Keratinocyte (primary cell): ENCODE data around the gene TMEM163.

ENCODE experiments used
- EZH2 ChIP-seq: IDR thresholded peaks from one replicate; pipeline ENCODE4 v1.6.1; 2012; ENCODE audit warnings: inconsistent platforms, mild to moderate bottlenecking, low read length, moderate library complexity
- TF ChIP-seq, protein P1 (sequence below), 3 experiments: IDR thresholded peaks in 1 of 3; conservative IDR thresholded peaks in 1 of 3; optimal IDR thresholded peaks in 1 of 3; 2 replicates in 2 of 3; 3 replicates in 1 of 3; pipeline versions ENCODE3 to v1.5.1; 2011; ENCODE audit warnings: low read length in 3 of 3, mild to moderate bottlenecking in 3 of 3, moderate library complexity in 2 of 3, control low read depth in 1 of 3, inconsistent platforms in 1 of 3; ENCODE audit not compliant: insufficient read depth in 2 of 3; ENCODE audit errors: extremely low read depth in 1 of 3

DNA sequence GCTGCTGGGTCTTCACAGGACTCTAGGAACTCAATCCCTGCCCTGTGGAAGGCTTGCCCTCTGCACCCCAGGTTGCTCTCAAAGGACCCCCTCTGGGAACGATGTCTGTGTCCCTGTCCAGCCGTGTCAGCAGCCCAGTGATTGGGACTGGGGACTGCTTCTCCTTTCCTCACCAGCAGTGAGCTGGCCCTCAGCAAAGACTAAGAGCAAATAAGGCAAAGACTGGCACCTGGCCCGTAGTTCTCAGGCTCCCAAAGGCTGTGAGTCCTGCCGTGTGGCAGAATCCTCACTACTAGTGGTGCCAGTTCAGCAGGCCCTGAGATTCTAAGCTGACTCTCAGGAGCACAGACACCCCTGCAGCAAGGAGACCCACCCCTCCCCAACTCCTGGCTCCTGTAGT, 47.8 kb downstream of the TMEM163 start:
- TF ChIP-seq, protein P1, sequence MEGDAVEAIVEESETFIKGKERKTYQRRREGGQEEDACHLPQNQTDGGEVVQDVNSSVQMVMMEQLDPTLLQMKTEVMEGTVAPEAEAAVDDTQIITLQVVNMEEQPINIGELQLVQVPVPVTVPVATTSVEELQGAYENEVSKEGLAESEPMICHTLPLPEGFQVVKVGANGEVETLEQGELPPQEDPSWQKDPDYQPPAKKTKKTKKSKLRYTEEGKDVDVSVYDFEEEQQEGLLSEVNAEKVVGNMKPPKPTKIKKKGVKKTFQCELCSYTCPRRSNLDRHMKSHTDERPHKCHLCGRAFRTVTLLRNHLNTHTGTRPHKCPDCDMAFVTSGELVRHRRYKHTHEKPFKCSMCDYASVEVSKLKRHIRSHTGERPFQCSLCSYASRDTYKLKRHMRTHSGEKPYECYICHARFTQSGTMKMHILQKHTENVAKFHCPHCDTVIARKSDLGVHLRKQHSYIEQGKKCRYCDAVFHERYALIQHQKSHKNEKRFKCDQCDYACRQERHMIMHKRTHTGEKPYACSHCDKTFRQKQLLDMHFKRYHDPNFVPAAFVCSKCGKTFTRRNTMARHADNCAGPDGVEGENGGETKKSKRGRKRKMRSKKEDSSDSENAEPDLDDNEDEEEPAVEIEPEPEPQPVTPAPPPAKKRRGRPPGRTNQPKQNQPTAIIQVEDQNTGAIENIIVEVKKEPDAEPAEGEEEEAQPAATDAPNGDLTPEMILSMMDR (optimal IDR thresholded peaks at IDR 0.05 in 1 of 3, IDR thresholded peaks at IDR 0.05 in 1 of 3, conservative IDR thresholded peaks at IDR 0.05 in 1 of 3; ENCODE audit: extremely low read depth in 1 of 3, insufficient read depth in 2 of 3, low read length in 3 of 3) = no peak
- no peak for TF ChIP-seq EZH2
